ENCODE data around the gene KREMEN1.

KREMEN1 gene

DNA sequence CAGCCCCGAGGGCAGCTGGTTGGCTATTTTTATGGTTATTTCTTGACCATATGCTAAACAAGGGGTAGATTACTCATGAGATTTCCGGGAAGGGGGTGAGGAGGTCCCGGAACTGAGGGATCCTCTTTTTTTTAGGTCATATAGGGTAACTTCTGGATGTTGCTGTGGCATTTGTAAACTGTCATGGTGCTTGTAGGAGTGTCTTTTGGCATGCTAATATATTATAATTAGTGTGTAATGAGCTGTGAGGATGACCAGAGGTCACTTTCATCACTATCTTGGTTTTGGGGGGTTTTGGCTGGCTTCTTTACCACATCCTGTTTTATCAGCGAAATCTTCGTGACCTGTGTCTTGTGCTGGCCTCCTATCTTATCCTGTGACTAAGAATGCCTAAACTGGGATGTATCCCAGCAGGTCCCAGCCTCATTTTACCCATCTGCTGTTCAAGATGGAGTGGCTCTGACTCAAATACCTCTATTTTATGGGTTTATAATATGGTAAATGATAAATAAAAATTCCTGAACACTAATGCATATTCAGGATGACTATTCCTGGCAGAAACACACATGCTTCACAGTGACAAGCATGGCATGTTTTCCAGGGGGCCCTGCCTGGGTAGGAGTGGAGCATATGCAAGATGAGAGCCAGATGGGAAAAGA is 11.2 kb downstream of the KREMEN1 start:
- DNase-seq (ENCODE audit: low read depth) = peak; percentile 78
- H3K4me3 ChIP-seq (ENCODE audit: low read depth, low read length) = peak overlapping the region; percentile 16
- TF ChIP-seq, protein P1, sequence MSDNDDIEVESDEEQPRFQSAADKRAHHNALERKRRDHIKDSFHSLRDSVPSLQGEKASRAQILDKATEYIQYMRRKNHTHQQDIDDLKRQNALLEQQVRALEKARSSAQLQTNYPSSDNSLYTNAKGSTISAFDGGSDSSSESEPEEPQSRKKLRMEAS (IDR thresholded peaks at IDR 0.05; ENCODE audit: low read depth, low read length) = no peak
- TF ChIP-seq POLR2A (IDR thresholded peaks at IDR 0.05; ENCODE audit: extremely low read depth, insufficient read length) = no peak
- TF ChIP-seq, protein P2, sequence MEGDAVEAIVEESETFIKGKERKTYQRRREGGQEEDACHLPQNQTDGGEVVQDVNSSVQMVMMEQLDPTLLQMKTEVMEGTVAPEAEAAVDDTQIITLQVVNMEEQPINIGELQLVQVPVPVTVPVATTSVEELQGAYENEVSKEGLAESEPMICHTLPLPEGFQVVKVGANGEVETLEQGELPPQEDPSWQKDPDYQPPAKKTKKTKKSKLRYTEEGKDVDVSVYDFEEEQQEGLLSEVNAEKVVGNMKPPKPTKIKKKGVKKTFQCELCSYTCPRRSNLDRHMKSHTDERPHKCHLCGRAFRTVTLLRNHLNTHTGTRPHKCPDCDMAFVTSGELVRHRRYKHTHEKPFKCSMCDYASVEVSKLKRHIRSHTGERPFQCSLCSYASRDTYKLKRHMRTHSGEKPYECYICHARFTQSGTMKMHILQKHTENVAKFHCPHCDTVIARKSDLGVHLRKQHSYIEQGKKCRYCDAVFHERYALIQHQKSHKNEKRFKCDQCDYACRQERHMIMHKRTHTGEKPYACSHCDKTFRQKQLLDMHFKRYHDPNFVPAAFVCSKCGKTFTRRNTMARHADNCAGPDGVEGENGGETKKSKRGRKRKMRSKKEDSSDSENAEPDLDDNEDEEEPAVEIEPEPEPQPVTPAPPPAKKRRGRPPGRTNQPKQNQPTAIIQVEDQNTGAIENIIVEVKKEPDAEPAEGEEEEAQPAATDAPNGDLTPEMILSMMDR (IDR thresholded peaks at IDR 0.05; ENCODE audit: low read depth, low read length) = no peak
- TF ChIP-seq MYC (IDR thresholded peaks at IDR 0.05; ENCODE audit: low read depth, low read length) = no peak

DNA sequence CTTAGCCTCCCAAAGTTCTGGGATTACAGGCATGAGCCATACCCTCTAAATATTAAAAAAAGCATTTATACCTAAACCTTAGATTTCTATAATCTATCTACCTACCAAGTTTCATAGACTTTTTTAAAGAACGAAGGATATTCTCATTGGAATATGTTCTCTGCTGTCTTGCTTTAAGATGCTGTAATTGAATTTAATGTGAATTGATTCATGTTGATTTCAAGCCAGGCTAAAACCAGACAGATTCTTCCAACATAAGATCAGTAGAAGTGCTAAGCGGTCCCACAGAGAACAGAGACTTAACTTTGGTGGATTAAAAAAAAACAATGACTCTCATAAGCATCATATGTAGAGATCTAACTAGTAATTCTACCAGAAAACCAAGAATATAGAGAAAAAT is 14.2 kb downstream of the KREMEN1 start:
- DNase-seq (ENCODE audit: low read depth) = no peak
- H3K4me3 ChIP-seq (ENCODE audit: low read depth, low read length) = no peak overlapping the region
- TF ChIP-seq, protein P1 (IDR thresholded peaks at IDR 0.05; ENCODE audit: low read depth, low read length) = no peak
- TF ChIP-seq, protein P2 (IDR thresholded peaks at IDR 0.05; ENCODE audit: low read depth, low read length) = no peak
- no peak for TF ChIP-seq POLR2A (IDR thresholded peaks at IDR 0.05; ENCODE audit: extremely low read depth, insufficient read length)
- no peak for TF ChIP-seq MYC (IDR thresholded peaks at IDR 0.05; ENCODE audit: low read depth, low read length)

DNA sequence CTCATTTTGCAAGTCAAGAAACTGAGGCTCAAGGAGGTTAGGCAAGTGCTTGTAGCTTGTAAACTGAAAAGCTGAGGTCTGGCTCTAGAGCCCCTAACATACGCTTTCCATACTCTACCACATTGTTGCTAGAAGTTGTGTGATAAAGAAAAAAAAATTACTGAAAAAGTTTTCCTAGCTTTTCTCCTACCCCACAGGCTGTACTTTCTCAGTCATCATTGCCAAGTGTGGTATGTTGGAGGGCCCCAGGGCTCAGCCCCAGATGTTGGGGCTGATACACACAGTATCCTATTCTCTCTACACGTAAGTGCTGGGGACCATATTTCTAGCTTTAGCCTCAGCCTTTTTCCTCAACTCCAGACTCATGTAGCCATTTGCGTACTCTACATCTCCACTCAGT is 16.0 kb downstream of the KREMEN1 start:
- no peak for DNase-seq (ENCODE audit: low read depth)
- TF ChIP-seq, protein P1 (IDR thresholded peaks at IDR 0.05; ENCODE audit: low read depth, low read length) = no peak
- TF ChIP-seq MYC (IDR thresholded peaks at IDR 0.05; ENCODE audit: low read depth, low read length) (no peak), POLR2A (IDR thresholded peaks at IDR 0.05; ENCODE audit: extremely low read depth, insufficient read length) (no peak)
- TF ChIP-seq, protein P2 (IDR thresholded peaks at IDR 0.05; ENCODE audit: low read depth, low read length) = no peak
- no peak overlapping the region for H3K4me3 ChIP-seq (ENCODE audit: low read depth, low read length)

DNA sequence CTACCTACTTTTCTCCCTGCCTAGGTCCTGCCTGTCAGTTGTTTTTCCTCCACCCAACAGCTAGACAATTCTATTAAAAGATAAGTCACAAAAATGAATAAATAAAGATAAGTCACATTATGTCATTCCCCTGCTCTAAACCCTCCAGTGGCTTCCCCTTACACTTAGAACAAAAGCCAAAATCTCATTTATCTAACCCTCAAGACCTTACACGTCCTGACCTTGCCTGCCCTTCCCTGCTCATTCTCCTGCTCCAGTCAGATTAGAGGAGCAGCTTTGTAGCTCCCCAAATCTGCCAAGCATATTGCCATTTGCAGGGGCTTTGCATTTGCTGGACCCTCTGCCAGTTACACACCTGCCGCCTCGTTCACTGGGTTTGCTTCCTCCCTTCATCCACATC is 16.7 kb downstream of the KREMEN1 start:
- TF ChIP-seq, protein P2 (IDR thresholded peaks at IDR 0.05; ENCODE audit: low read depth, low read length) = no peak
- no peak for TF ChIP-seq MYC (IDR thresholded peaks at IDR 0.05; ENCODE audit: low read depth, low read length)
- TF ChIP-seq POLR2A (IDR thresholded peaks at IDR 0.05; ENCODE audit: extremely low read depth, insufficient read length) = no peak
- TF ChIP-seq, protein P1 (IDR thresholded peaks at IDR 0.05; ENCODE audit: low read depth, low read length) = no peak
- H3K4me3 ChIP-seq (ENCODE audit: low read depth, low read length) = no peak overlapping the region

DNA sequence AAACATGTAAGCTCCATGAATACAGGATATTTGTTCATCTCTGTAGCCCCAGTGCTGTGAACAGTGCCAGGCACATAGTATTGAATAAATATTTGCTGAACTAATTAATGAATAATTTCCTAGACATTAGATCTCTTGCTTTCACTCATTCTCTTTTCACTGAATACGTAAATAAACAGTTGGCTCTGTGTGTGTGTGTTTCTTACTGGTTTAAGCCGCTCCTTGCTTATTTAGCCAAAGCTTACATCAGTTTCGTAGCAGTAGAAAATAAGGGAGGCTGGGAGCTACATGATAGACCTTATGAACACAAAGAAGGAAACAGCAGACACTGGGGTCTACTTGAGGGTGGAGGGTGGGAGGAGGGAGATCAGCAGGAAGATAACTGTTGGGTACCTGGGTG is 17.2 kb downstream of the KREMEN1 start:
- no peak for DNase-seq (ENCODE audit: low read depth)
- no peak overlapping the region for H3K4me3 ChIP-seq (ENCODE audit: low read depth, low read length)
- no peak for TF ChIP-seq MYC (IDR thresholded peaks at IDR 0.05; ENCODE audit: low read depth, low read length)
- no peak for TF ChIP-seq POLR2A (IDR thresholded peaks at IDR 0.05; ENCODE audit: extremely low read depth, insufficient read length)
- TF ChIP-seq, protein P2 (IDR thresholded peaks at IDR 0.05; ENCODE audit: low read depth, low read length) = no peak

More for the DNA sequence above, 16.7 kb downstream of the KREMEN1 start:
- DNase-seq (ENCODE audit: low read depth) = no peak

Data from NB4 (cell line).